ENCODE data around the gene DLG4.
"Not testable (repeated sequence)": the region's sequence is repeated elsewhere in the genome, so short reads cannot be mapped to it uniquely, and the experiment has no call there.

Gene DLG4

GRCh38 chr17:7249214-7249613 lies 29.6 kb upstream of the DLG4 start:
- no peak for DNase-seq (ENCODE audit: low read depth in 2 of 2)

GRCh38 chr17:7248796-7249195 lies 29.2 kb upstream of the DLG4 start:
- DNase-seq (ENCODE audit: low read depth in 2 of 2) = no peak

GRCh38 chr17:7246779-7247178 lies 27.1 kb upstream of the DLG4 start:
- DNase-seq (ENCODE audit: low read depth in 2 of 2) = no peak

GRCh38 chr17:7243838-7244237 lies 24.2 kb upstream of the DLG4 start:
- not testable (repeated sequence) for DNase-seq (ENCODE audit: low read depth in 2 of 2)

GRCh38 chr17:7243453-7243729 lies 23.8 kb upstream of the DLG4 start:
- no peak for DNase-seq (ENCODE audit: low read depth in 2 of 2)

- DNase-seq (ENCODE audit: low read depth in 2 of 2) = peak; percentile 84 to 89
Observed at GRCh38 chr17:7242717-7243452, 23.2 kb upstream of the DLG4 start.

- DNase-seq (ENCODE audit: low read depth in 2 of 2) = peak; percentile 90 to 92
Observed at GRCh38 chr17:7241783-7242716, 22.4 kb upstream of the DLG4 start, which contains the start of gene GABARAP. GABARAP (minus strand) TSS chr17:7242449; CDS start chr17:7242330, 119 bp downstream.

GRCh38 chr17:7241090-7241733 lies 21.6 kb upstream of the DLG4 start:
- no peak for DNase-seq (ENCODE audit: low read depth in 2 of 2)

- no peak for DNase-seq (ENCODE audit: low read depth in 2 of 2)
Observed at GRCh38 chr17:7240375-7240774, 20.7 kb upstream of the DLG4 start.

GRCh38 chr17:7239091-7240027 lies 19.7 kb upstream of the DLG4 start, which contains the start of gene PHF23:
PHF23 (minus strand) TSS chr17:7239457; CDS start chr17:7239279, 178 bp downstream.
- DNase-seq (ENCODE audit: low read depth in 2 of 2) = peak; percentile 94 to 96

- no peak for DNase-seq (ENCODE audit: low read depth in 2 of 2)
Observed at GRCh38 chr17:7238420-7239090, 18.9 kb upstream of the DLG4 start.

- DNase-seq (ENCODE audit: low read depth in 2 of 2) = peak; percentile 84 to 86
Observed at GRCh38 chr17:7237761-7238419, 18.3 kb upstream of the DLG4 start.

GRCh38 chr17:7237266-7237760 lies 17.7 kb upstream of the DLG4 start:
- DNase-seq (ENCODE audit: low read depth in 2 of 2) = no peak

GRCh38 chr17:7236808-7237207 lies 17.2 kb upstream of the DLG4 start:
- no peak for DNase-seq (ENCODE audit: low read depth in 2 of 2)

GRCh38 chr17:7235693-7236665 lies 16.3 kb upstream of the DLG4 start:
- no peak for DNase-seq (ENCODE audit: low read depth in 2 of 2)

- DNase-seq (ENCODE audit: low read depth in 2 of 2) = peak; percentile 91 to 96
Observed at GRCh38 chr17:7234083-7234951, 14.7 kb upstream of the DLG4 start, which contains the start of gene DVL2. DVL2 (minus strand) TSS chr17:7234517; CDS start chr17:7234262, 255 bp downstream.

- no peak for DNase-seq (ENCODE audit: low read depth in 2 of 2)
Observed at GRCh38 chr17:7233701-7234082, 14.1 kb upstream of the DLG4 start.

- DNase-seq (ENCODE audit: low read depth in 2 of 2) = no peak
Observed at GRCh38 chr17:7232114-7232513, 12.5 kb upstream of the DLG4 start.

Data from activated CD4-positive, alpha-beta T cell treated with anti-CD3 and anti-CD28 coated beads for 24 hours (primary cell).